H1 (cell line): Measurements from ENCODE around the gene ASTN2. TPM values are rescaled to one million over a fixed set of nuclear protein-coding genes. Genes with fewer than 3 reads are reported as not detected.

Experiments used
- CREB1 ChIP-seq: IDR thresholded peaks from 2 replicates; pipeline ENCODE4 v1.6.1; 2012; ENCODE audit warnings: inconsistent platforms
- MAFK ChIP-seq: IDR thresholded peaks from 2 replicates; pipeline ENCODE4 v1.6.1; 2012; ENCODE audit warnings: low read depth, mild to moderate bottlenecking, improper control_type of control experiment, low read length
- POLR2AphosphoS5 ChIP-seq: IDR thresholded peaks from 2 replicates; pipeline ENCODE4 v1.6.1; 2011; ENCODE audit warnings: low read depth, low read length
- RBBP5 ChIP-seq: IDR thresholded peaks from 2 replicates; pipeline ENCODE4 v1.7.1; 2012; ENCODE audit warnings: low read depth, mild to moderate bottlenecking, inconsistent platforms, low read length, moderate library complexity, borderline replicate concordance
- RNF2 ChIP-seq: fragments of 200-900, 300-1000 bp; sonication (generic); IDR thresholded peaks from 2 replicates; pipeline ENCODE4 v1.7.1; 2016; ENCODE audit warnings: borderline replicate concordance, low read depth, mild to moderate bottlenecking, antibody characterized with exemption, low read length; ENCODE audit not compliant: poor library complexity, severe bottlenecking; ENCODE audit errors: missing control alignments
- RXRA ChIP-seq: IDR thresholded peaks from 2 replicates; pipeline ENCODE4 v1.6.1; 2011; ENCODE audit warnings: low read depth, mild to moderate bottlenecking, low read length, moderate library complexity; ENCODE audit not compliant: insufficient read depth
- SIX5 ChIP-seq: IDR thresholded peaks from 2 replicates; pipeline ENCODE4 v1.6.1; 2011; ENCODE audit warnings: mild to moderate bottlenecking, low read depth, low read length
- TAF7 ChIP-seq: optimal IDR thresholded peaks from 2 replicates; pipeline ENCODE3; 2011; ENCODE audit warnings: low read depth, mild to moderate bottlenecking, inconsistent platforms, low read length, moderate library complexity, borderline replicate concordance
- TBP ChIP-seq: IDR thresholded peaks from 2 replicates; pipeline ENCODE4 v1.6.1; 2011; ENCODE audit warnings: low read depth, low read length, improper control_type of control experiment
- polyA plus RNA-seq, 7 experiments: library from polyadenylated mRNA; depleted of rRNA in 3 of 7; stranded (reverse) in 5 of 7; unstranded in 2 of 7; fragments of >200 nt in 5 of 7; fragments of 200-250 nt in 2 of 7; gene quantifications; 1 replicate in 5 of 7; 2 replicates in 1 of 7; 4 replicates in 1 of 7; pipeline versions ENCODE4 v1.2.1 to v1.2.3, GENCODE V29; 2011 to 2013; ENCODE audit warnings: missing spikeins in 2 of 7, mixed read lengths in 2 of 7
- total RNA-seq: library from RNA; stranded (reverse); fragmentation: NEBNext Ultra II Directional; extraction: Animal tissue kit (Norgen Biotek cat#: 25700); gene quantifications from 2 replicates; pipeline ENCODE4 v1.2.1, GENCODE V29; 2021
- TF ChIP-seq, protein P1 (sequence below): fragments of 300-600 bp; sonication (generic); IDR thresholded peaks from 2 replicates; pipeline ENCODE4 v1.7.1; 2012; ENCODE audit warnings: low read length, moderate library complexity, mild to moderate bottlenecking, inconsistent platforms; ENCODE audit not compliant: insufficient replicate concordance

Gene ASTN2
- total and polyA plus RNA-seq, 2 of the 8 experiments (the other 6 are each of a cell fraction or from before 2014, with no cell fraction given) = 8.2 to 13.7 TPM

DNA sequence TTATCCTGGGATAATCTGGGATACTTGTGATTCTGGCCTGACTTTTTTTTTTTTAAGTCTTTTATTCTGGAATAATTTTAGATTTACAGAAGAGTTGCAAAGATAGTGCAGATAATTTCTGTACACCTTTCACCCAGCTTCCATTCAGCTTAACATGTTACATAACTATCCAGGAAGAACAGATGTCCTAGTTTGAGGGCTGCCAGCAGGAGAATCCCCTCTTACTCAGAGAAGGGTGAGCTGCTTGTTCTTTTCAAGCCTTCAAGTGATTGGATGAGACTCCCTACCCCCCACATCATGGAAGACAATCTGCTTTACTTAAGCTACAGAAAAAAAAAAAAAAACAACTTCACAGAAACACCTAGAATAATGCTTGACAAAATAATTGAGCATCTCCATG lies 473.6 kb downstream of the ASTN2 start (continued):
- TF ChIP-seq, protein P1, sequence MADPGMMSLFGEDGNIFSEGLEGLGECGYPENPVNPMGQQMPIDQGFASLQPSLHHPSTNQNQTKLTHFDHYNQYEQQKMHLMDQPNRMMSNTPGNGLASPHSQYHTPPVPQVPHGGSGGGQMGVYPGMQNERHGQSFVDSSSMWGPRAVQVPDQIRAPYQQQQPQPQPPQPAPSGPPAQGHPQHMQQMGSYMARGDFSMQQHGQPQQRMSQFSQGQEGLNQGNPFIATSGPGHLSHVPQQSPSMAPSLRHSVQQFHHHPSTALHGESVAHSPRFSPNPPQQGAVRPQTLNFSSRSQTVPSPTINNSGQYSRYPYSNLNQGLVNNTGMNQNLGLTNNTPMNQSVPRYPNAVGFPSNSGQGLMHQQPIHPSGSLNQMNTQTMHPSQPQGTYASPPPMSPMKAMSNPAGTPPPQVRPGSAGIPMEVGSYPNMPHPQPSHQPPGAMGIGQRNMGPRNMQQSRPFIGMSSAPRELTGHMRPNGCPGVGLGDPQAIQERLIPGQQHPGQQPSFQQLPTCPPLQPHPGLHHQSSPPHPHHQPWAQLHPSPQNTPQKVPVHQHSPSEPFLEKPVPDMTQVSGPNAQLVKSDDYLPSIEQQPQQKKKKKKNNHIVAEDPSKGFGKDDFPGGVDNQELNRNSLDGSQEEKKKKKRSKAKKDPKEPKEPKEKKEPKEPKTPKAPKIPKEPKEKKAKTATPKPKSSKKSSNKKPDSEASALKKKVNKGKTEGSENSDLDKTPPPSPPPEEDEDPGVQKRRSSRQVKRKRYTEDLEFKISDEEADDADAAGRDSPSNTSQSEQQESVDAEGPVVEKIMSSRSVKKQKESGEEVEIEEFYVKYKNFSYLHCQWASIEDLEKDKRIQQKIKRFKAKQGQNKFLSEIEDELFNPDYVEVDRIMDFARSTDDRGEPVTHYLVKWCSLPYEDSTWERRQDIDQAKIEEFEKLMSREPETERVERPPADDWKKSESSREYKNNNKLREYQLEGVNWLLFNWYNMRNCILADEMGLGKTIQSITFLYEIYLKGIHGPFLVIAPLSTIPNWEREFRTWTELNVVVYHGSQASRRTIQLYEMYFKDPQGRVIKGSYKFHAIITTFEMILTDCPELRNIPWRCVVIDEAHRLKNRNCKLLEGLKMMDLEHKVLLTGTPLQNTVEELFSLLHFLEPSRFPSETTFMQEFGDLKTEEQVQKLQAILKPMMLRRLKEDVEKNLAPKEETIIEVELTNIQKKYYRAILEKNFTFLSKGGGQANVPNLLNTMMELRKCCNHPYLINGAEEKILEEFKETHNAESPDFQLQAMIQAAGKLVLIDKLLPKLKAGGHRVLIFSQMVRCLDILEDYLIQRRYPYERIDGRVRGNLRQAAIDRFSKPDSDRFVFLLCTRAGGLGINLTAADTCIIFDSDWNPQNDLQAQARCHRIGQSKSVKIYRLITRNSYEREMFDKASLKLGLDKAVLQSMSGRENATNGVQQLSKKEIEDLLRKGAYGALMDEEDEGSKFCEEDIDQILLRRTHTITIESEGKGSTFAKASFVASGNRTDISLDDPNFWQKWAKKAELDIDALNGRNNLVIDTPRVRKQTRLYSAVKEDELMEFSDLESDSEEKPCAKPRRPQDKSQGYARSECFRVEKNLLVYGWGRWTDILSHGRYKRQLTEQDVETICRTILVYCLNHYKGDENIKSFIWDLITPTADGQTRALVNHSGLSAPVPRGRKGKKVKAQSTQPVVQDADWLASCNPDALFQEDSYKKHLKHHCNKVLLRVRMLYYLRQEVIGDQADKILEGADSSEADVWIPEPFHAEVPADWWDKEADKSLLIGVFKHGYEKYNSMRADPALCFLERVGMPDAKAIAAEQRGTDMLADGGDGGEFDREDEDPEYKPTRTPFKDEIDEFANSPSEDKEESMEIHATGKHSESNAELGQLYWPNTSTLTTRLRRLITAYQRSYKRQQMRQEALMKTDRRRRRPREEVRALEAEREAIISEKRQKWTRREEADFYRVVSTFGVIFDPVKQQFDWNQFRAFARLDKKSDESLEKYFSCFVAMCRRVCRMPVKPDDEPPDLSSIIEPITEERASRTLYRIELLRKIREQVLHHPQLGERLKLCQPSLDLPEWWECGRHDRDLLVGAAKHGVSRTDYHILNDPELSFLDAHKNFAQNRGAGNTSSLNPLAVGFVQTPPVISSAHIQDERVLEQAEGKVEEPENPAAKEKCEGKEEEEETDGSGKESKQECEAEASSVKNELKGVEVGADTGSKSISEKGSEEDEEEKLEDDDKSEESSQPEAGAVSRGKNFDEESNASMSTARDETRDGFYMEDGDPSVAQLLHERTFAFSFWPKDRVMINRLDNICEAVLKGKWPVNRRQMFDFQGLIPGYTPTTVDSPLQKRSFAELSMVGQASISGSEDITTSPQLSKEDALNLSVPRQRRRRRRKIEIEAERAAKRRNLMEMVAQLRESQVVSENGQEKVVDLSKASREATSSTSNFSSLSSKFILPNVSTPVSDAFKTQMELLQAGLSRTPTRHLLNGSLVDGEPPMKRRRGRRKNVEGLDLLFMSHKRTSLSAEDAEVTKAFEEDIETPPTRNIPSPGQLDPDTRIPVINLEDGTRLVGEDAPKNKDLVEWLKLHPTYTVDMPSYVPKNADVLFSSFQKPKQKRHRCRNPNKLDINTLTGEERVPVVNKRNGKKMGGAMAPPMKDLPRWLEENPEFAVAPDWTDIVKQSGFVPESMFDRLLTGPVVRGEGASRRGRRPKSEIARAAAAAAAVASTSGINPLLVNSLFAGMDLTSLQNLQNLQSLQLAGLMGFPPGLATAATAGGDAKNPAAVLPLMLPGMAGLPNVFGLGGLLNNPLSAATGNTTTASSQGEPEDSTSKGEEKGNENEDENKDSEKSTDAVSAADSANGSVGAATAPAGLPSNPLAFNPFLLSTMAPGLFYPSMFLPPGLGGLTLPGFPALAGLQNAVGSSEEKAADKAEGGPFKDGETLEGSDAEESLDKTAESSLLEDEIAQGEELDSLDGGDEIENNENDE = no peak
- TF ChIP-seq RXRA = no peak
- no peak for TF ChIP-seq RBBP5
- TF ChIP-seq SIX5 = no peak
- TF ChIP-seq CREB1 = no peak
- no peak for TF ChIP-seq TBP
- no peak for TF ChIP-seq RNF2
- no peak for TF ChIP-seq TAF7
- TF ChIP-seq MAFK = no peak
- no peak for TF ChIP-seq POLR2AphosphoS5
